Caco-2 (cell line): ENCODE data around the gene IGSF6. TPM values are rescaled to one million over a fixed set of nuclear protein-coding genes. Genes with fewer than 3 reads are reported as not detected.

Source experiments
- BruUV-seq: library from RNA; stranded (reverse); fragments of 400-500 nt; replicated peaks from 2 replicates; lab custom pipeline; 2021; lab: Mats Ljungman, UMichigan
- CTCF ChIA-PET: fragments of 300-600 bp; sonication (Branson Sonifier 250); formaldehyde crosslinking; loops from one replicate; lab custom pipeline; 2022; ENCODE audit warnings: antibody characterized with exemption; lab: Charles Lee
- POLR2A ChIA-PET: fragments of 300-600 bp; sonication (Branson Sonifier 250); formaldehyde crosslinking; loops from one replicate; lab custom pipeline; 2022; ENCODE audit warnings: antibody characterized with exemption; lab: Charles Lee
- DNase-seq, 2 experiments: peaks; one replicate each; pipeline versions ENCODE4 v3.0.0 to v3.0.0-alpha.2; 2020 to 2022
- H3K27me3 ChIP-seq: replicated peaks from 2 replicates; pipeline ENCODE4 v1.6.0; 2011; ENCODE audit warnings: low read length; ENCODE audit not compliant: control insufficient read depth, insufficient read depth
- H3K36me3 ChIP-seq: 2 replicates; pipeline ENCODE4 v1.5.1; 2011; ENCODE audit warnings: low read length; ENCODE audit not compliant: control insufficient read depth, insufficient read depth
- H3K4me1 ChIP-seq: fragments of 250-450 bp; sonication (Bioruptor Pico); 2 replicates; pipeline ENCODE4 v1.5.1; 2020; ENCODE audit warnings: mild to moderate bottlenecking
- H3K4me3 ChIP-seq: 2 replicates; pipeline ENCODE4 v1.5.1; 2011; ENCODE audit warnings: low read depth, mild to moderate bottlenecking, control low read depth, low read length
- H3K9me3 ChIP-seq: fragments of 250-450 bp; sonication (Bioruptor Pico); 2 replicates; pipeline ENCODE4 v1.5.1; 2020; ENCODE audit warnings: mild to moderate bottlenecking, moderate library complexity
- H3K27ac Mint-ChIP-seq: one replicate; pipeline ENCODE4 v1.8.0; 2022; ENCODE audit warnings: mixed read lengths; ENCODE audit not compliant: unreplicated experiment
- H3K27me3 Mint-ChIP-seq: one replicate; pipeline ENCODE4 v1.8.0; 2022; ENCODE audit warnings: mixed read lengths; ENCODE audit not compliant: insufficient read depth, unreplicated experiment
- H3K36me3 Mint-ChIP-seq: one replicate; pipeline ENCODE4 v1.8.0; 2022; ENCODE audit warnings: mild to moderate bottlenecking, mixed read lengths; ENCODE audit not compliant: insufficient read depth, unreplicated experiment
- H3K4me1 Mint-ChIP-seq: one replicate; pipeline ENCODE4 v1.8.0; 2022; ENCODE audit warnings: low read depth, mixed read lengths; ENCODE audit not compliant: unreplicated experiment
- H3K4me3 Mint-ChIP-seq: one replicate; pipeline ENCODE4 v1.8.0; 2022; ENCODE audit warnings: mild to moderate bottlenecking, moderate library complexity, mixed read lengths; ENCODE audit not compliant: unreplicated experiment
- H3K9me3 Mint-ChIP-seq: one replicate; pipeline ENCODE4 v1.8.0; 2022; ENCODE audit warnings: mixed read lengths; ENCODE audit not compliant: unreplicated experiment
- intact Hi-C: fragments of 100-400 bp; cut with micrococcal nuclease; formaldehyde crosslinking; loops from one replicate; pipeline ENCODE4 v1.10.0; 2022; ENCODE audit not compliant: unreplicated experiment
- total RNA-seq: library from RNA; stranded (reverse); gene quantifications from 2 replicates; pipeline ENCODE4 v1.2.3, GENCODE V29; 2022
- TF ChIP-seq, protein P1 (sequence below), 2 experiments: fragments of 200-600 bp in 1 of 2; IDR thresholded peaks; 1 replicate in 1 of 2; 2 replicates in 1 of 2; pipeline versions ENCODE4 v1.5.1 to v1.8.0; 2011 to 2022; ENCODE audit warnings: antibody characterized with exemption in 1 of 2, control low read depth in 1 of 2, inconsistent platforms in 1 of 2, low read depth in 1 of 2, low read length in 1 of 2, mild to moderate bottlenecking in 1 of 2, moderate library complexity in 1 of 2; ENCODE audit not compliant: insufficient read depth in 1 of 2, severe bottlenecking in 1 of 2, unreplicated experiment in 1 of 2

The IGSF6 gene
- total RNA-seq, 1 experiment from 2014 or later = not detected

DNA sequence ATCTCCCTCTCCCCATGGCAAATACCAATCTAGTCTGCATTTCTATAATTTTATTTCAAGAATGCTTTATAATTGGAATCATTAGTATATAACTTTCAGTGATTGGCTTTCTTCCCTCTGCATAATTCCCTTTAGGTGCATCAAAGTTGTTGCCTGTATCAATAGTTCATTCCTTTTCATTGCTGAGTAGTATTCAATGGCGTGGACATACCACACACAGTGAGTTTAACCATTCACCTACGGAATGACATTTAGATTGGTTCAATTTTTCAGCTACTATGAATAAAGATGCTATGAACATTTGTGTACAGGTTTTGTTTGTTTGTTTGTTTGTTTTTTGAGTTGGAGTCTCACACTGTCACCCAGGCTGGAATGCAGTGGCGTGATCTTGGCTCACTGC, 21.1 kb upstream of the IGSF6 start:
- Mint-ChIP-seq H3K9me3 (no peaks in the 10 kb centered on the region), H3K4me1 (no peaks in the 10 kb centered on the region), H3K4me3 (no peak overlapping the region), H3K36me3 (no peaks in the 10 kb centered on the region), H3K27me3 (no peaks in the 10 kb centered on the region), H3K27ac (no peak overlapping the region)
- Histone ChIP-seq H3K4me3 (no peak overlapping the region), H3K4me1 (no peaks in the 10 kb centered on the region), H3K36me3 (no peaks in the 10 kb centered on the region), H3K9me3 (no peaks in the 10 kb centered on the region), H3K27me3 (no peaks in the 10 kb centered on the region)
- no TSS peak for BruUV-seq
- intact Hi-C loops = no loop called here
- no peak for DNase-seq
- TF ChIP-seq, protein P1, sequence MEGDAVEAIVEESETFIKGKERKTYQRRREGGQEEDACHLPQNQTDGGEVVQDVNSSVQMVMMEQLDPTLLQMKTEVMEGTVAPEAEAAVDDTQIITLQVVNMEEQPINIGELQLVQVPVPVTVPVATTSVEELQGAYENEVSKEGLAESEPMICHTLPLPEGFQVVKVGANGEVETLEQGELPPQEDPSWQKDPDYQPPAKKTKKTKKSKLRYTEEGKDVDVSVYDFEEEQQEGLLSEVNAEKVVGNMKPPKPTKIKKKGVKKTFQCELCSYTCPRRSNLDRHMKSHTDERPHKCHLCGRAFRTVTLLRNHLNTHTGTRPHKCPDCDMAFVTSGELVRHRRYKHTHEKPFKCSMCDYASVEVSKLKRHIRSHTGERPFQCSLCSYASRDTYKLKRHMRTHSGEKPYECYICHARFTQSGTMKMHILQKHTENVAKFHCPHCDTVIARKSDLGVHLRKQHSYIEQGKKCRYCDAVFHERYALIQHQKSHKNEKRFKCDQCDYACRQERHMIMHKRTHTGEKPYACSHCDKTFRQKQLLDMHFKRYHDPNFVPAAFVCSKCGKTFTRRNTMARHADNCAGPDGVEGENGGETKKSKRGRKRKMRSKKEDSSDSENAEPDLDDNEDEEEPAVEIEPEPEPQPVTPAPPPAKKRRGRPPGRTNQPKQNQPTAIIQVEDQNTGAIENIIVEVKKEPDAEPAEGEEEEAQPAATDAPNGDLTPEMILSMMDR (IDR thresholded peaks at IDR 0.05; ENCODE audit: insufficient read depth in 1 of 2, low read depth in 1 of 2, low read length in 1 of 2, severe bottlenecking in 1 of 2, unreplicated experiment in 1 of 2) = no peak
- ChIA-PET POLR2A (no interaction called here), CTCF (no interaction called here)

DNA sequence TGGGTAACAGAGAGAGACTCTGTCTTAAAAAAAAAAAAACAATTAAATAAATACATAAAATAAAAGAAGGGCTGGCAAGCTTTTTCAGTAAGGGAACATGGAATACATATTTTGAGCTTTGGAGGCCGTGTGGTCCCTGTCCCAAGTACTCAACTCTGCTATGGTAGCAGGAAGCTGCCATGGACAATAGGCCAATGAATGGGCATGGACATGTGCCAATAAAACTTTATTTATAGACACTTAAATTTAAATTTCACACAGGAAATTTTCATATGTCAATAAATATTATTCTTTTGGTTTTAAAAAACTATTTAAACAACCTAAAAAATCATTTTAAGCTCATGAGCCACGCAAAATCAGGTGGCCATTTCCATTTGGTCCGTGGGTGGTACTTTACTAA, 15.2 kb upstream of the IGSF6 start:
- no peaks in the 10 kb centered on the region for H3K36me3 Mint-ChIP-seq
- no peaks in the 10 kb centered on the region for H3K9me3 Mint-ChIP-seq
- H3K4me1 Mint-ChIP-seq = no peaks in the 10 kb centered on the region
- Histone ChIP-seq H3K4me3 (no peak overlapping the region), H3K9me3 (no peaks in the 10 kb centered on the region), H3K4me1 (no peaks in the 10 kb centered on the region), H3K27me3 (no peaks in the 10 kb centered on the region), H3K36me3 (no peaks in the 10 kb centered on the region)
- TF ChIP-seq, protein P1 (IDR thresholded peaks at IDR 0.05; ENCODE audit: insufficient read depth in 1 of 2, low read depth in 1 of 2, low read length in 1 of 2, severe bottlenecking in 1 of 2, unreplicated experiment in 1 of 2) = no peak
- DNase-seq = no peak
- BruUV-seq = no TSS peak
- intact Hi-C loops = no loop called here
- H3K4me3 Mint-ChIP-seq = no peak overlapping the region
- no peak overlapping the region for H3K27ac Mint-ChIP-seq
- H3K27me3 Mint-ChIP-seq = no peaks in the 10 kb centered on the region
- ChIA-PET POLR2A (no interaction called here), CTCF (no interaction called here)

DNA sequence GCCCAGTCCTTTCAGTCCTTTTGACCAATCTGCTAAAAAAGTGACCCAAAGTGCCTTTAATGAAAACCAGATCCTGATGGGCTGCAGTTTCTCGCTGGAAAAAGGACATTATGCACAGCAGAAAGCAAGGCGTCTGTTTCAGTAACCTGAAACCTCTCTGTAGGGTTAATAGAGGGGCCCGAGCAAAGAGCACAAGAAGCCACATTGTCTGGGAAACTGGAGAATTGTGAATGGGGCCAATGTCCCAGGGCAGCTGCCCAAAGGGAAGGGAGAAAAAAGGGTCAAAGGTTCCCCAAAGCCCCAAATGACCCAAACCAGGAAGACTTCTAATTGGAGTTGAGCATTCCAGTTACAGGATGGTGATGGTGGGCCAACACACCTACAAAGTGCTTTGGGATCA, 14.4 kb upstream of the IGSF6 start:
- no peak for DNase-seq
- H3K4me3 ChIP-seq = no peak overlapping the region
- H3K4me1 Mint-ChIP-seq = no peaks in the 10 kb centered on the region
- no peaks in the 10 kb centered on the region for H3K9me3 Mint-ChIP-seq
- H3K36me3 Mint-ChIP-seq = no peaks in the 10 kb centered on the region
- POLR2A ChIA-PET = no interaction called here
- CTCF ChIA-PET = interaction anchor here (1.6 kb wide), 1 partner anchor 10 kb away, joined by 3 read pairs; no protein-coding TSS in a partner anchor
- H3K27me3 Mint-ChIP-seq = no peaks in the 10 kb centered on the region
- no TSS peak for BruUV-seq
- H3K4me3 Mint-ChIP-seq = no peak overlapping the region
- intact Hi-C loops = no loop called here
- H3K27ac Mint-ChIP-seq = no peak overlapping the region
- H3K9me3 ChIP-seq = no peaks in the 10 kb centered on the region
- H3K27me3 ChIP-seq = no peaks in the 10 kb centered on the region
- no peaks in the 10 kb centered on the region for H3K4me1 ChIP-seq
- no peaks in the 10 kb centered on the region for H3K36me3 ChIP-seq
- TF ChIP-seq, protein P1 (IDR thresholded peaks at IDR 0.05; ENCODE audit: insufficient read depth in 1 of 2, low read depth in 1 of 2, low read length in 1 of 2, severe bottlenecking in 1 of 2, unreplicated experiment in 1 of 2) = no peak
